K562 (cell line): ENCODE results near the gene CREB3L2. TPM values are rescaled to one million over a fixed set of nuclear protein-coding genes. Genes with fewer than 3 reads are reported as not detected.

Experiments
- ATAC-seq: fragments of 200-7000 bp; cut with Tn5 transposase; 3 replicates; pipeline ENCODE4 v1.9.1; 2020; ENCODE audit warnings: moderate library complexity
- BruUV-seq: library from RNA; stranded (reverse); fragments of 400-500 nt; replicated peaks from 2 replicates; lab custom pipeline; 2021; lab: Mats Ljungman, UMichigan
- CTCF ChIA-PET: fragments of 300-600 bp; formaldehyde crosslinking; extraction: SDS; loops from one replicate; lab custom pipeline; 2021; ENCODE audit warnings: low intra/inter-chr PET ratio; lab: Yijun Ruan, JAX
- POLR2A ChIA-PET: fragments of 300-600, 350-650 bp; sonication (Branson Sonifier 250); formaldehyde crosslinking; extraction: SDS; loops from one replicate; lab custom pipeline; 2021; ENCODE audit warnings: antibody characterized with exemption, inconsistent platforms; lab: Yijun Ruan, JAX
- DNase-seq, 4 experiments: peaks; one replicate each; pipeline versions ENCODE4 v3.0.0 to v3.0.0-alpha.2; 2011 to 2018; ENCODE audit warnings: low spot score in 3 of 4, mixed read lengths in 3 of 4; ENCODE audit errors: extremely low read depth in 1 of 4
- FAIRE-seq: peaks from 2 replicates; lab custom pipeline; 2011; peaks lifted over from hg19 to GRCh38; lab: Jason Lieb, UNC
- H2AFZ ChIP-seq: 2 replicates; pipeline ENCODE4 v1.6.0; 2011; ENCODE audit warnings: low read depth, low read length, control low read depth, inconsistent platforms
- H3K27ac ChIP-seq: fragments of 200-600 bp; 3 replicates; pipeline ENCODE4 v1.8.0; 2011; ENCODE audit warnings: low read depth, mild to moderate bottlenecking, control low read depth, inconsistent platforms, low read length, moderate library complexity, mixed read lengths; ENCODE audit errors: extremely low read depth
- H3K27me3 ChIP-seq, 2 experiments: fragments of 300-600 bp in 1 of 2; 2 replicates in 1 of 2; 3 replicates in 1 of 2; pipeline versions ENCODE4 v1.6.0 to v1.8.0; 2011; ENCODE audit warnings: inconsistent platforms in 2 of 2, low read length in 2 of 2, mild to moderate bottlenecking in 1 of 2, mixed read lengths in 1 of 2, moderate library complexity in 1 of 2; ENCODE audit not compliant: control insufficient read depth in 2 of 2, insufficient read depth in 2 of 2
- H3K36me3 ChIP-seq: fragments of 300-600 bp; 3 replicates; pipeline ENCODE4 v1.8.0; 2011; ENCODE audit warnings: mild to moderate bottlenecking, low read length, inconsistent platforms; ENCODE audit not compliant: control insufficient read depth, insufficient read depth
- H3K4me1 ChIP-seq, 2 experiments: fragments of 200-600 bp in 1 of 2; replicated peaks in 1 of 2; 2 replicates in 1 of 2; 3 replicates in 1 of 2; pipeline versions ENCODE4 v1.5.1 to v1.8.0; 2011; ENCODE audit warnings: inconsistent platforms in 2 of 2, low read length in 2 of 2, mild to moderate bottlenecking in 1 of 2, mixed read lengths in 1 of 2, moderate library complexity in 1 of 2; ENCODE audit not compliant: control insufficient read depth in 2 of 2, insufficient read depth in 2 of 2
- H3K4me2 ChIP-seq: 2 replicates; pipeline ENCODE4 v1.6.1; 2011; ENCODE audit warnings: low read length, control low read depth, inconsistent platforms, mixed read lengths; ENCODE audit not compliant: insufficient read depth
- H3K4me3 ChIP-seq: fragments of 200-600 bp; sonication (generic), shearing (Covaris generic); 2 replicates; pipeline ENCODE4 v1.5.1; 2016; ENCODE audit warnings: control low read depth, inconsistent platforms
- H3K79me2 ChIP-seq: fragments of 200-600 bp; 3 replicates; pipeline ENCODE4 v1.8.0; 2011; ENCODE audit warnings: low read length, inconsistent platforms; ENCODE audit not compliant: control insufficient read depth, insufficient read depth
- H3K9ac ChIP-seq, 2 experiments: 2 replicates each; pipeline versions ENCODE4 v1.6.0 to v1.6.1; 2011; ENCODE audit warnings: low read depth in 2 of 2, low read length in 2 of 2, control low read depth in 1 of 2, inconsistent platforms in 1 of 2, mild to moderate bottlenecking in 1 of 2, mixed read lengths in 1 of 2; ENCODE audit not compliant: insufficient read depth in 1 of 2
- H3K9me1 ChIP-seq: one replicate; pipeline ENCODE4 v1.6.0; 2011; ENCODE audit warnings: inconsistent platforms, mild to moderate bottlenecking, low read length, moderate library complexity; ENCODE audit not compliant: control insufficient read depth, insufficient read depth
- H3K9me3 ChIP-seq: replicated peaks from 2 replicates; pipeline ENCODE4 v1.5.1; 2011; ENCODE audit warnings: low read depth, low read length, inconsistent platforms; ENCODE audit not compliant: control insufficient read depth, insufficient read depth
- H4K20me1 ChIP-seq: replicated peaks from 2 replicates; pipeline ENCODE4 v1.6.1; 2011; ENCODE audit warnings: low read length, inconsistent platforms, mixed read lengths; ENCODE audit not compliant: control insufficient read depth, insufficient read depth
- ADNP ChIP-seq: fragments of 200-800 bp; sonication (Bioruptor generic); IDR thresholded peaks from 2 replicates; pipeline ENCODE4 v1.6.1; 2016; ENCODE audit warnings: missing genetic modification characterization, missing compliant biosample characterization
- BHLHE40 ChIP-seq: IDR thresholded peaks from 2 replicates; pipeline ENCODE4 v1.6.1; 2011; ENCODE audit warnings: low read length, improper control_type of control experiment
- BRCA1 ChIP-seq, 2 experiments: fragments of 450-650 bp in 1 of 2; sonication (generic) in 1 of 2; formaldehyde crosslinking in 1 of 2; IDR thresholded peaks; 2 replicates each; pipeline versions ENCODE4 v1.5.0 to v1.6.1; 2017 to 2020; ENCODE audit warnings: mild to moderate bottlenecking in 1 of 2, missing genetic modification reagents in 1 of 2
- FOXP1 ChIP-seq: sonication (generic); formaldehyde crosslinking; IDR thresholded peaks from 2 replicates; pipeline ENCODE4 v1.8.0; 2022; ENCODE audit warnings: mild to moderate bottlenecking, missing genetic modification reagents
- KDM4B ChIP-seq, 2 experiments: fragments of 450-650 bp in 1 of 2; sonication (generic) in 1 of 2; IDR thresholded peaks; 2 replicates each; pipeline ENCODE4 v1.6.1; 2016 to 2017; ENCODE audit warnings: borderline replicate concordance in 2 of 2, antibody characterized with exemption in 1 of 2, low read depth in 1 of 2, mild to moderate bottlenecking in 1 of 2
- KLF16 ChIP-seq: IDR thresholded peaks from 2 replicates; pipeline ENCODE4 v1.6.1; 2016; ENCODE audit warnings: antibody characterized with exemption
- LCOR ChIP-seq: sonication (generic); formaldehyde crosslinking; IDR thresholded peaks from 2 replicates; pipeline ENCODE4 v1.8.0; 2022; ENCODE audit warnings: mild to moderate bottlenecking, missing genetic modification reagents
- MIER1 ChIP-seq: fragments of 450-650 bp; IDR thresholded peaks from 2 replicates; pipeline ENCODE4 v1.6.1; 2016; ENCODE audit warnings: antibody characterized with exemption, mild to moderate bottlenecking, low read depth
- MTF1 ChIP-seq: fragments of 250-450 bp; sonication (Bioruptor Pico); IDR thresholded peaks from 2 replicates; pipeline ENCODE4 v1.9.0; 2021; ENCODE audit warnings: moderate library complexity, mild to moderate bottlenecking, inconsistent platforms, borderline replicate concordance
- PURB ChIP-seq: sonication (generic); formaldehyde crosslinking; IDR thresholded peaks from 2 replicates; pipeline ENCODE4 v1.9.0; 2021; ENCODE audit warnings: low read depth, mild to moderate bottlenecking, missing genetic modification reagents
- TARDBP ChIP-seq: fragments of 450-650 bp; IDR thresholded peaks from 2 replicates; pipeline ENCODE4 v1.6.1; 2016
- TFAM ChIP-seq: fragments of 250-450 bp; sonication (Bioruptor Pico); conservative IDR thresholded peaks from 2 replicates; pipeline ENCODE4 v1.5.0; 2021; ENCODE audit warnings: mild to moderate bottlenecking, moderate library complexity
- ZNF124 ChIP-seq: sonication (generic); formaldehyde crosslinking; IDR thresholded peaks from 2 replicates; pipeline ENCODE4 v1.8.1; 2022; ENCODE audit warnings: missing genetic modification reagents
- ZNF589 ChIP-seq: fragments of 200-800 bp; sonication (Bioruptor generic); IDR thresholded peaks from 2 replicates; pipeline ENCODE4 v1.6.1; 2016; ENCODE audit warnings: low read depth, missing genetic modification characterization, missing compliant biosample characterization
- WGBS: fragments of 100-300 bp; shearing (Covaris generic); methylation state at CpG from one replicate; pipeline ENCODE4 v1.1.6; 2016; ENCODE audit warnings: low coverage, mixed read lengths; ENCODE audit not compliant: insufficient coverage; ENCODE audit errors: missing lambda C conversion rate; 5-methylcytosine and 5-hydroxymethylcytosine counted together
- in situ Hi-C: fragments of 300-500 bp; cut with MboI; formaldehyde crosslinking; loops from 4 replicates; pipeline ENCODE4 v1.15.0; 2018; ENCODE audit warnings: inconsistent platforms, mixed read lengths
- intact Hi-C: fragments of 100-400 bp; cut with micrococcal nuclease; formaldehyde crosslinking; loops from 2 replicates; pipeline ENCODE4 v1.14.2; 2022
- polyA plus RNA-seq, 8 experiments: library from polyadenylated mRNA; depleted of rRNA in 4 of 8; stranded (reverse) in 5 of 8; unstranded in 3 of 8; fragments of >200 nt; fragmentation: Nextera tagmentation in 2 of 8; fragmentation: Illumina TruSeq in 1 of 8; extraction: Ambion mirVana in 2 of 8; extraction: Trizol in 1 of 8; gene quantifications; 2 replicates each; pipeline versions ENCODE4 v1.2.1 to v1.2.3, GENCODE V29; 2011 to 2014; ENCODE audit warnings: inconsistent platforms in 1 of 8, missing spikeins in 1 of 8
- total RNA-seq, 7 experiments: library from RNA; depleted of rRNA in 6 of 7; stranded (reverse); fragments of >200 nt in 6 of 7; fragmentation: Illumina TruSeq in 2 of 7; extraction: Trizol in 2 of 7; gene quantifications; 2 replicates each; pipeline versions ENCODE4 v1.2.1 to v1.2.3, GENCODE V29; 2011 to 2021; ENCODE audit warnings: low replicate concordance in 1 of 7
- TF ChIP-seq, protein P1 (sequence below): fragments of 250-450 bp; sonication (Bioruptor Pico); IDR thresholded peaks from 2 replicates; pipeline ENCODE4 v1.8.0; 2021; ENCODE audit warnings: moderate library complexity, mild to moderate bottlenecking, inconsistent platforms

Gene CREB3L2
- total and polyA plus RNA-seq, 9 of the 15 experiments (the other 6 are each of a cell fraction or from before 2014, with no cell fraction given) = 7.1 to 45.6 (median 15.8) TPM

DNA sequence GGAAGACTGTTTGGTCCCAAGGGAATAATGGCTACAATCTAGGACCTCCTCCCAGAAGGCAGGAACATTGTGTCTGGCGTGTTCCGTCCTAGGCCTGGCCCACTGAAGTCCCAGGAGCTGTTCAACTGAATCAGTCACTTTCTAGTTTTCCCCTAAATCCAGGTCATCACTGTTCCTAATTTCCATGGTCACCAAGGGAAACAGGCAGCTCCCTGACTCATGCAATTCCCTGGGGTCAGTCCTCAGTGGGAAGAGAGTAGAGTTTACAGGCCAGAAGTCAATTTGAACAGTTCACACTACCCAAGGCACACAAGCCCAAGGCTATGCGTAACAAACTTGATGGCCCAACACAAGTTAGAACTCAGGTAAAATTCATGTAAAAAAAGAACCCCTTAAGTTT, 44.0 kb downstream of the CREB3L2 start:
- Histone ChIP-seq H3K36me3 (peaks cover 28% of the 10 kb centered on the region), H4K20me1 (0 out of 2 replicates have a peak, but pooled peaks cover 4% of the 10 kb centered on the region), H3K9me1 (peaks cover 6% of the 10 kb centered on the region), H3K79me2 (peaks cover 77% of the 10 kb centered on the region), H3K9ac (no peak overlapping the region), H3K9me3 (no peaks in the 10 kb centered on the region), H3K4me3 (no peak overlapping the region), H3K27me3 (no peaks in the 10 kb centered on the region), H3K4me2 (no peak overlapping the region), H2AFZ (no peak overlapping the region), H3K4me1 (peaks cover 35 to 71% of the 10 kb centered on the region in 2 experiments), H3K27ac (peak overlapping the region; percentile 11; the same call in 1 of the 3 replicates)
- FAIRE-seq = no peak
- intact Hi-C loops (no loop called here), in situ Hi-C loops (loop anchor here (25.0 kb wide), 1 partner anchor 1404 kb away; the partner anchor contains the start of gene LUC7L2)
- 95% methylated on average over 3 of the region's 3 CpGs for WGBS
- ChIA-PET CTCF (interaction anchor here (0.6 kb wide), 1 partner anchor 14 kb away, joined by 3 read pairs; no protein-coding TSS in a partner anchor), POLR2A (interaction anchor here (0.7 to 1.6 kb wide), 6 partner anchors 8 to 35 kb away, joined by 3 to 5 read pairs (median 4); no protein-coding TSS in a partner anchor)
- no TSS peak for BruUV-seq
- no peak for ATAC-seq
- TF ChIP-seq KDM4B (IDR thresholded peaks at IDR 0.05; ENCODE audit: borderline replicate concordance in 2 of 2, low read depth in 1 of 2) (0 out of 4 replicates have a peak, but pooled peaks of 1 of the 2 experiments have one; percentile 2), ZNF589 (0 out of 2 replicates have a peak, but pooled peaks have one; percentile 1), TFAM (CRISPR knock-in tag) (no peak), BRCA1 (IDR thresholded peaks at IDR 0.05) (no peak), BRCA1 (CRISPR knock-in tag; IDR thresholded peaks at IDR 0.05) (0 out of 2 replicates have a peak, but pooled peaks have one; percentile 91)
- DNase-seq = no peak

DNA sequence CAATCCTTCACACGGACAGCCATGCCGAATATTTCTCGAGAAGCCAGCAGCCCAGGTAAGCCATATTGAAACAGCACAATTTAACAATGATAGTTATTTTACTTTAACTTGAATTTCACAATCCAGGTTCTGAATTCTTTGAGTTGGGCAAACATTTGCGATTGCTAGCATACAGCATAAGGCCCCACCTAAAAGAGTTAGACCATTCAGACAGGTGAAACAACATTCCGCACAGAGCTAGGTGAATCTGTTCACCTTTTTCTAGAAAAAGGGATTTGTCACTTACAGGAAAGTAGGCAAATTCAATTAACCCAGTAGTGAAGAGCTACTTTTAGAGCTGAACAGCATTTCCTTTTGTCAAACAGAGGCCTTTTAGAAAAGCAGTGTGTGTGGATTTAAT, 45.3 kb downstream of the CREB3L2 start:
- ChIA-PET CTCF (no interaction called here), POLR2A (interaction anchor here (1.1 kb wide), 1 partner anchor 10 kb away, joined by 4 read pairs; no protein-coding TSS in a partner anchor)
- Histone ChIP-seq H3K9me1 (peaks cover 6% of the 10 kb centered on the region), H4K20me1 (0 out of 2 replicates have a peak, but pooled peaks cover 4% of the 10 kb centered on the region), H3K79me2 (peaks cover 75% of the 10 kb centered on the region), H3K4me1 (peaks cover 31 to 69% of the 10 kb centered on the region in 2 experiments), H3K4me3 (no peak overlapping the region), H3K36me3 (peaks cover 28% of the 10 kb centered on the region), H3K27ac (no peak overlapping the region), H2AFZ (no peak overlapping the region), H3K9me3 (no peaks in the 10 kb centered on the region), H3K9ac (no peak overlapping the region), H3K4me2 (no peak overlapping the region), H3K27me3 (no peaks in the 10 kb centered on the region)
- no TSS peak for BruUV-seq
- intact Hi-C loops = no loop called here
- DNase-seq (no peak), ATAC-seq (no peak), FAIRE-seq (no peak)
- in situ Hi-C loops = loop anchor here (25.0 kb wide), 1 partner anchor 1406 kb away; the partner anchor contains the start of gene LUC7L2
- WGBS = 92% methylated on average over 5 of the region's 5 CpGs
- TF ChIP-seq MTF1 (CRISPR knock-in tag) (no peak), LCOR (no peak), BHLHE40 (no peak), ZNF124 (no peak), ADNP (tag) (no peak), TARDBP (no peak), KLF16 (no peak), MIER1 (no peak), PURB (CRISPR knock-in tag) (no peak), FOXP1 (no peak)
- TF ChIP-seq, protein P1, sequence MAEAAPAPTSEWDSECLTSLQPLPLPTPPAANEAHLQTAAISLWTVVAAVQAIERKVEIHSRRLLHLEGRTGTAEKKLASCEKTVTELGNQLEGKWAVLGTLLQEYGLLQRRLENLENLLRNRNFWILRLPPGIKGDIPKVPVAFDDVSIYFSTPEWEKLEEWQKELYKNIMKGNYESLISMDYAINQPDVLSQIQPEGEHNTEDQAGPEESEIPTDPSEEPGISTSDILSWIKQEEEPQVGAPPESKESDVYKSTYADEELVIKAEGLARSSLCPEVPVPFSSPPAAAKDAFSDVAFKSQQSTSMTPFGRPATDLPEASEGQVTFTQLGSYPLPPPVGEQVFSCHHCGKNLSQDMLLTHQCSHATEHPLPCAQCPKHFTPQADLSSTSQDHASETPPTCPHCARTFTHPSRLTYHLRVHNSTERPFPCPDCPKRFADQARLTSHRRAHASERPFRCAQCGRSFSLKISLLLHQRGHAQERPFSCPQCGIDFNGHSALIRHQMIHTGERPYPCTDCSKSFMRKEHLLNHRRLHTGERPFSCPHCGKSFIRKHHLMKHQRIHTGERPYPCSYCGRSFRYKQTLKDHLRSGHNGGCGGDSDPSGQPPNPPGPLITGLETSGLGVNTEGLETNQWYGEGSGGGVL = no peak
